ENCODE measurements around the gene ARHGAP12. TPM values are rescaled to one million over a fixed set of nuclear protein-coding genes. Genes with fewer than 3 reads are reported as not detected.

ARHGAP12 gene
- polyA plus RNA-seq, 1 of the 3 experiments (the other 2 are of a cell fraction): 8.6 TPM

DNA sequence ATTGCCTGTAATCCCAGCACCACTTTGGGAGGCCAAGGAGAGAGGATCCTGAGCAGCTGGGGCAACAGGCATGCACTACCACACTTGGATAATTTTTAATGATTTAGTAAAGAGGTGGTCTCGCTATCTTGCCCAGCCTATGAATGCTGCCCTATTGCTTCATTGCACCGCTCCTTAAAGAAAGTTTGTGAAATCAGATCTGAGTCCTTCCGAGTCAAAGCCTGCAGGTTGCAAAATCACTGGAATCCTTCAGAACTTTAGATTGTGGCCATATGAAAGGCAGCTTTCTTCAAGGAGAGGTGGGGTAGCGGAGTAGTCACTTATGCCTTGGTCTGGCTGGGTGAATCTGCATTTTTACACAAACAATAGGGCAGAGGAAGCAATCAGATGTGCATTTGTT, 166.3 kb downstream of the ARHGAP12 start:
- Histone ChIP-seq H3K27ac (ENCODE audit: low read depth in 2 of 2, low read length in 1 of 2) (no peak overlapping the region), H3K27me3 (ENCODE audit: insufficient read depth) (no peaks in the 10 kb centered on the region), H3K79me2 (ENCODE audit: insufficient read depth) (no peaks in the 10 kb centered on the region), H2AFZ (ENCODE audit: low read depth) (no peak overlapping the region), H4K20me1 (ENCODE audit: insufficient read depth) (no peaks in the 10 kb centered on the region), H3K4me3 (ENCODE audit: low read depth in 2 of 2, low read length in 1 of 2) (no peak overlapping the region), H3F3A (replicated peaks; ENCODE audit: insufficient read depth) (peaks cover 5% of the 10 kb centered on the region), H3K9me2 (no peaks in the 10 kb centered on the region), H3K4me2 (no peak overlapping the region), H3K4me1 (ENCODE audit: control insufficient read depth in 1 of 2, insufficient read depth in 2 of 2, low read depth in 1 of 2, low read length in 1 of 2) (peaks cover 4 to 15% of the 10 kb centered on the region in 2 experiments; a peak in 2 of 4 replicates), H3K9ac (no peak overlapping the region), H3K9me3 (no peaks in the 10 kb centered on the region), H3K36me3 (replicated peaks in 1 of 2; ENCODE audit: control insufficient read depth in 1 of 2, insufficient read depth in 2 of 2, low read length in 1 of 2) (no peaks in the 10 kb centered on the region)
- 93% methylated on average over 4 of the region's 4 CpGs for WGBS (ENCODE audit: low lambda C conversion rate)
- TF ChIP-seq TCF12 (IDR thresholded peaks at IDR 0.05) (no peak), SMC3 (IDR thresholded peaks at IDR 0.05; ENCODE audit: low read depth, low read length) (no peak), NRF1 (IDR thresholded peaks at IDR 0.05; ENCODE audit: low read depth, low read length) (no peak), POLR2AphosphoS5 (IDR thresholded peaks at IDR 0.05; ENCODE audit: low read depth, low read length) (no peak), FOSL2 (IDR thresholded peaks at IDR 0.05; ENCODE audit: borderline replicate concordance, low read depth) (no peak), GABPA (IDR thresholded peaks at IDR 0.05; ENCODE audit: low read depth) (no peak), RXRA (IDR thresholded peaks at IDR 0.05; ENCODE audit: borderline replicate concordance, low read depth) (no peak), YY1 (IDR thresholded peaks at IDR 0.05; ENCODE audit: low read depth) (no peak), NFIC (IDR thresholded peaks at IDR 0.05; ENCODE audit: borderline replicate concordance) (no peak), RCOR1 (IDR thresholded peaks at IDR 0.05; ENCODE audit: low read length) (no peak), JUND (IDR thresholded peaks at IDR 0.05) (no peak), FOXJ3 (CRISPR knock-in tag; IDR thresholded peaks at IDR 0.05) (no peak), TAF1 (IDR thresholded peaks at IDR 0.05; ENCODE audit: borderline replicate concordance, low read depth, low read length) (no peak), EZH2phosphoT487 (IDR thresholded peaks at IDR 0.05; ENCODE audit: borderline replicate concordance, low read depth) (no peak), ELF1 (IDR thresholded peaks at IDR 0.05) (no peak), EP300 (IDR thresholded peaks at IDR 0.05; ENCODE audit: borderline replicate concordance in 1 of 2, low read depth in 1 of 2, low read length in 1 of 2) (no peak)
- TF ChIP-seq, protein P1, sequence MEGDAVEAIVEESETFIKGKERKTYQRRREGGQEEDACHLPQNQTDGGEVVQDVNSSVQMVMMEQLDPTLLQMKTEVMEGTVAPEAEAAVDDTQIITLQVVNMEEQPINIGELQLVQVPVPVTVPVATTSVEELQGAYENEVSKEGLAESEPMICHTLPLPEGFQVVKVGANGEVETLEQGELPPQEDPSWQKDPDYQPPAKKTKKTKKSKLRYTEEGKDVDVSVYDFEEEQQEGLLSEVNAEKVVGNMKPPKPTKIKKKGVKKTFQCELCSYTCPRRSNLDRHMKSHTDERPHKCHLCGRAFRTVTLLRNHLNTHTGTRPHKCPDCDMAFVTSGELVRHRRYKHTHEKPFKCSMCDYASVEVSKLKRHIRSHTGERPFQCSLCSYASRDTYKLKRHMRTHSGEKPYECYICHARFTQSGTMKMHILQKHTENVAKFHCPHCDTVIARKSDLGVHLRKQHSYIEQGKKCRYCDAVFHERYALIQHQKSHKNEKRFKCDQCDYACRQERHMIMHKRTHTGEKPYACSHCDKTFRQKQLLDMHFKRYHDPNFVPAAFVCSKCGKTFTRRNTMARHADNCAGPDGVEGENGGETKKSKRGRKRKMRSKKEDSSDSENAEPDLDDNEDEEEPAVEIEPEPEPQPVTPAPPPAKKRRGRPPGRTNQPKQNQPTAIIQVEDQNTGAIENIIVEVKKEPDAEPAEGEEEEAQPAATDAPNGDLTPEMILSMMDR (IDR thresholded peaks at IDR 0.05): no peak
- TF ChIP-seq, protein P2, sequence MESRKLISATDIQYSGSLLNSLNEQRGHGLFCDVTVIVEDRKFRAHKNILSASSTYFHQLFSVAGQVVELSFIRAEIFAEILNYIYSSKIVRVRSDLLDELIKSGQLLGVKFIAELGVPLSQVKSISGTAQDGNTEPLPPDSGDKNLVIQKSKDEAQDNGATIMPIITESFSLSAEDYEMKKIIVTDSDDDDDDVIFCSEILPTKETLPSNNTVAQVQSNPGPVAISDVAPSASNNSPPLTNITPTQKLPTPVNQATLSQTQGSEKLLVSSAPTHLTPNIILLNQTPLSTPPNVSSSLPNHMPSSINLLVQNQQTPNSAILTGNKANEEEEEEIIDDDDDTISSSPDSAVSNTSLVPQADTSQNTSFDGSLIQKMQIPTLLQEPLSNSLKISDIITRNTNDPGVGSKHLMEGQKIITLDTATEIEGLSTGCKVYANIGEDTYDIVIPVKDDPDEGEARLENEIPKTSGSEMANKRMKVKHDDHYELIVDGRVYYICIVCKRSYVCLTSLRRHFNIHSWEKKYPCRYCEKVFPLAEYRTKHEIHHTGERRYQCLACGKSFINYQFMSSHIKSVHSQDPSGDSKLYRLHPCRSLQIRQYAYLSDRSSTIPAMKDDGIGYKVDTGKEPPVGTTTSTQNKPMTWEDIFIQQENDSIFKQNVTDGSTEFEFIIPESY (IDR thresholded peaks at IDR 0.05; ENCODE audit: borderline replicate concordance, low read depth): no peak
- ChIA-PET POLR2A (no interaction called here), CTCF (interaction anchor here (0.8 to 1.5 kb wide), 2 partner anchors 13 to 1075 kb away, joined by 3 to 4 read pairs; no protein-coding TSS in a partner anchor)
- no peak for DNase-seq
